Posterior vena cava (tissue), 2 donors: ENCODE results near the gene GPLD1. TPM values are rescaled to one million over a fixed set of nuclear protein-coding genes. Genes with fewer than 3 reads are reported as not detected.
"Not testable (repeated sequence)": the region's sequence is repeated elsewhere in the genome, so short reads cannot be mapped to it uniquely, and the experiment has no call there.

Experiments
- DNase-seq: peaks from one replicate; pipeline ENCODE4 v3.0.0-alpha.2; 2020; ENCODE audit warnings: low spot score
- intact Hi-C, 2 donors: fragments of 100-400 bp; cut with DNase I; formaldehyde crosslinking; loops; one replicate each; pipeline versions ENCODE4 v1.14.1 to v1.14.2; 2022 to 2023
- long read RNA-seq, 2 donors: library from polyadenylated mRNA; unstranded; transcript quantifications; one replicate each; pipeline ENCODE4 v2.0.0, GENCODE V29; 2020 to 2021
- total RNA-seq, 2 donors: library from RNA; stranded (reverse); fragmentation: NEBNext Ultra II Directional; extraction: Animal tissue kit (Norgen Biotek cat#: 25700); gene quantifications; one replicate each; pipeline ENCODE4 v1.2.1, GENCODE V29; 2021
- donor health status: DM: yes; HTN: yes; CAD: no.
- donor health status: DM: yes; HTN: yes; CAD: no.

The GPLD1 gene
- 1 to 10 TPM; 2.5 to 4.1 TPM for total RNA-seq
- long read RNA-seq, donor 1, partial matches to known transcripts = 0 of 2 reads
- long read RNA-seq, donor 1, other reads (novel, unspliced or antisense) = 2 of 2 reads
- long read RNA-seq, donor 2 = 0 reads

- intact Hi-C loops = no loop called here
- DNase-seq = no peak
These were observed at the start of gene GPLD1 for GRCh38 chr6:24489470-24489869. TSS of gene GPLD1 (minus strand) at chr6:24489578. CDS start at chr6:24489511, 67 bp downstream.

GRCh38 chr6:24537771-24538385, 48.5 kb upstream of the GPLD1 start:
- intact Hi-C loops = no loop called here

GRCh38 chr6:24537082-24537699, 47.8 kb upstream of the GPLD1 start:
- intact Hi-C loops = no loop called here

More at GRCh38 chr6:24537771-24538385, 48.5 kb upstream of the GPLD1 start:
- DNase-seq = no peak

GRCh38 chr6:24536466-24536865, 47.1 kb upstream of the GPLD1 start:
- DNase-seq = no peak
- intact Hi-C loops = no loop called here

More at GRCh38 chr6:24537082-24537699, 47.8 kb upstream of the GPLD1 start:
- DNase-seq = no peak

- intact Hi-C loops = no loop called here
- DNase-seq = no peak
These were observed 45.8 kb upstream of the GPLD1 start for GRCh38 chr6:24535210-24535609.

GRCh38 chr6:24534329-24534728, 45.0 kb upstream of the GPLD1 start:
- intact Hi-C loops = no loop called here
- no peak for DNase-seq

- intact Hi-C loops = no loop called here
- DNase-seq = no peak
These were observed 40.6 kb upstream of the GPLD1 start for GRCh38 chr6:24529985-24530384.

- DNase-seq = no peak
- intact Hi-C loops = no loop called here
These were observed 35.4 kb upstream of the GPLD1 start for GRCh38 chr6:24524805-24525204.

GRCh38 chr6:24524329-24524728, 35.0 kb upstream of the GPLD1 start:
- intact Hi-C loops = no loop called here
- DNase-seq = no peak

- intact Hi-C loops = no loop called here
- no peak for DNase-seq
These were observed 33.1 kb upstream of the GPLD1 start for GRCh38 chr6:24522228-24523176.

- intact Hi-C loops = no loop called here
- DNase-seq = no peak
These were observed 31.7 kb upstream of the GPLD1 start for GRCh38 chr6:24520929-24521546.

GRCh38 chr6:24517659-24518543, 28.5 kb upstream of the GPLD1 start:
- DNase-seq = no peak
- intact Hi-C loops = no loop called here

GRCh38 chr6:24513602-24514001, 24.2 kb upstream of the GPLD1 start:
- DNase-seq = no peak
- intact Hi-C loops = no loop called here

- intact Hi-C loops, DNase-seq: not testable (repeated sequence)
These were observed 22.6 kb upstream of the GPLD1 start for GRCh38 chr6:24511976-24512375.

GRCh38 chr6:24506814-24507520, 17.6 kb upstream of the GPLD1 start:
- no peak for DNase-seq
- intact Hi-C loops = no loop called here

GRCh38 chr6:24504649-24505586, 15.5 kb upstream of the GPLD1 start:
- no peak for DNase-seq
- intact Hi-C loops = no loop called here

GRCh38 chr6:24504287-24504648, 14.9 kb upstream of the GPLD1 start:
- intact Hi-C loops = no loop called here
- no peak for DNase-seq
